ENCODE results near the gene EYS.

GRCh38 chr6:63793465-63794137 lies 1913.4 kb downstream of the EYS start:
- no peak for TF ChIP-seq CTCF (IDR thresholded peaks at IDR 0.05)
- TF ChIP-seq ELF1 (IDR thresholded peaks at IDR 0.05): no peak
- TF ChIP-seq RFX5 (IDR thresholded peaks at IDR 0.05; ENCODE audit: low read length): no peak
- no peak for TF ChIP-seq MEF2A (IDR thresholded peaks at IDR 0.05; ENCODE audit: borderline replicate concordance, low read depth)
- no peak for TF ChIP-seq RAD21 (IDR thresholded peaks at IDR 0.05; ENCODE audit: low read length)
- no peak for TF ChIP-seq TCF12 (IDR thresholded peaks at IDR 0.05)
- no peak for TF ChIP-seq USF2 (IDR thresholded peaks at IDR 0.05; ENCODE audit: borderline replicate concordance, low read depth, low read length)
- no peak for TF ChIP-seq RXRA (IDR thresholded peaks at IDR 0.05; ENCODE audit: borderline replicate concordance, low read depth)
- no peak for TF ChIP-seq REST (IDR thresholded peaks at IDR 0.05; ENCODE audit: low read depth, low read length)
- TF ChIP-seq TAF1 (IDR thresholded peaks at IDR 0.05; ENCODE audit: borderline replicate concordance, low read depth, low read length): no peak

All from SK-N-SH (cell line).